GM12865 (cell line): ENCODE data around the gene RSRC1.
"Not testable (repeated sequence)": the region's sequence is repeated elsewhere in the genome, so short reads cannot be mapped to it uniquely, and the experiment has no call there.

Source experiments
- DNase-seq: peaks from one replicate; pipeline ENCODE4 v3.0.0; 2010; ENCODE audit warnings: low read depth
- H3K4me3 ChIP-seq: 2 replicates; pipeline ENCODE4 v1.5.1; 2011; ENCODE audit warnings: mild to moderate bottlenecking, low read depth, low read length, control low read depth
- TF ChIP-seq, protein P1 (sequence below): IDR thresholded peaks from 2 replicates; pipeline ENCODE4 v1.5.1; 2011; ENCODE audit warnings: low read length, control low read depth, low read depth, inconsistent platforms; ENCODE audit not compliant: insufficient read depth; ENCODE audit errors: missing control alignments

RSRC1 gene

DNA sequence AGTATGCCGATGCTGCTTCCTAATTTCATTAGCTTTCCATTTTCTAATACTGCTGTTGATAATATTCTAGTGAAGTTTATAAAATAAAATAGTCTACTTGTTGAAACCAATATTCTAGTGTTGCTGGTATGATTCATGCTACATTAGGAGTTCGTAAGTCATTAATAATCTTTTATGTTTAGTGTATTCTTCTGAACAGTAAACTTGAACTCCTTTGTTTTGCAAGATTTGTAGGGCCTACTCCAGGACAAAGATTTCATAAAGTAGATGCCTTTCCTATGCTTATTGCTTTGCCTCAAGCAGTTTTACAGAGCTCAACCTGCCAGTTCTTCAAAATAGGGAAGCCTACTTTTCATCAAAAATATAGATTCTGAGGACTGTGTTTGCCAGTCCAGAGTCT is 111.5 kb downstream of the RSRC1 start:
- no peak for DNase-seq
- TF ChIP-seq, protein P1, sequence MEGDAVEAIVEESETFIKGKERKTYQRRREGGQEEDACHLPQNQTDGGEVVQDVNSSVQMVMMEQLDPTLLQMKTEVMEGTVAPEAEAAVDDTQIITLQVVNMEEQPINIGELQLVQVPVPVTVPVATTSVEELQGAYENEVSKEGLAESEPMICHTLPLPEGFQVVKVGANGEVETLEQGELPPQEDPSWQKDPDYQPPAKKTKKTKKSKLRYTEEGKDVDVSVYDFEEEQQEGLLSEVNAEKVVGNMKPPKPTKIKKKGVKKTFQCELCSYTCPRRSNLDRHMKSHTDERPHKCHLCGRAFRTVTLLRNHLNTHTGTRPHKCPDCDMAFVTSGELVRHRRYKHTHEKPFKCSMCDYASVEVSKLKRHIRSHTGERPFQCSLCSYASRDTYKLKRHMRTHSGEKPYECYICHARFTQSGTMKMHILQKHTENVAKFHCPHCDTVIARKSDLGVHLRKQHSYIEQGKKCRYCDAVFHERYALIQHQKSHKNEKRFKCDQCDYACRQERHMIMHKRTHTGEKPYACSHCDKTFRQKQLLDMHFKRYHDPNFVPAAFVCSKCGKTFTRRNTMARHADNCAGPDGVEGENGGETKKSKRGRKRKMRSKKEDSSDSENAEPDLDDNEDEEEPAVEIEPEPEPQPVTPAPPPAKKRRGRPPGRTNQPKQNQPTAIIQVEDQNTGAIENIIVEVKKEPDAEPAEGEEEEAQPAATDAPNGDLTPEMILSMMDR, result no peak
- no peak overlapping the region for H3K4me3 ChIP-seq

DNA sequence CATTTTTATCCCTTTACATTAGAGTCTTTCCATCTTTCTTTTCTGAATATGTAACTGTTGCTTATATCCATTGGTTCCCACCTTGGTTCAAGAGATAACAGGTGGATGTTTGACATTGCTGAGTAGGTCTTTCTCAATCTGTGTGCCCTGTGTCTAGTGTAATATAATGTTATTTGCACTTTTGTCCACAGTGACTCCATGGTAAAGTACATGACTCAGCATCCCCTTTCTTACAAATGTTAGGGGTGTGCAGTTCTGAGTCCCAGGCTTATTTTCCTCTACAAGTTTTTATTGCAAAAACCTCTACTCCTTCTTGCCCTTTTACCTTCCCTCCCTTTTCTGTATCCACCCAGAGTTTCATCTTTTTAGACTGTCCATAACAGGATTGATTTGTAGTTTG is 116.5 kb downstream of the RSRC1 start:
- H3K4me3 ChIP-seq, result no peak overlapping the region
- no peak for DNase-seq
- TF ChIP-seq, protein P1, result no peak

- DNase-seq, H3K4me3 ChIP-seq: not testable (repeated sequence)
These were observed 119.1 kb downstream of the RSRC1 start for GRCh38 chr3:158228942-158229341.

- TF ChIP-seq, protein P1, result no peak
These were observed 123.9 kb downstream of the RSRC1 start for GRCh38 chr3:158233791-158234190.

GRCh38 chr3:158244274-158244673 is 134.4 kb downstream of the RSRC1 start:
- DNase-seq, result no peak
- TF ChIP-seq, protein P1, result no peak
- no peak overlapping the region for H3K4me3 ChIP-seq

More at GRCh38 chr3:158233791-158234190, 123.9 kb downstream of the RSRC1 start:
- no peak for DNase-seq
- H3K4me3 ChIP-seq, result no peak overlapping the region

- no peak overlapping the region for H3K4me3 ChIP-seq
- TF ChIP-seq, protein P1, result no peak
- no peak for DNase-seq
These were observed 137.4 kb downstream of the RSRC1 start for GRCh38 chr3:158247288-158247687.

- no peak for DNase-seq
- no peak overlapping the region for H3K4me3 ChIP-seq
- TF ChIP-seq, protein P1, result no peak
These were observed 138.4 kb downstream of the RSRC1 start for GRCh38 chr3:158248261-158248660.
